ENCODE measurements around the gene SPTBN5.
"Not testable (repeated sequence)": the region's sequence is repeated elsewhere in the genome, so short reads cannot be mapped to it uniquely, and the experiment has no call there.

Gene SPTBN5

DNA sequence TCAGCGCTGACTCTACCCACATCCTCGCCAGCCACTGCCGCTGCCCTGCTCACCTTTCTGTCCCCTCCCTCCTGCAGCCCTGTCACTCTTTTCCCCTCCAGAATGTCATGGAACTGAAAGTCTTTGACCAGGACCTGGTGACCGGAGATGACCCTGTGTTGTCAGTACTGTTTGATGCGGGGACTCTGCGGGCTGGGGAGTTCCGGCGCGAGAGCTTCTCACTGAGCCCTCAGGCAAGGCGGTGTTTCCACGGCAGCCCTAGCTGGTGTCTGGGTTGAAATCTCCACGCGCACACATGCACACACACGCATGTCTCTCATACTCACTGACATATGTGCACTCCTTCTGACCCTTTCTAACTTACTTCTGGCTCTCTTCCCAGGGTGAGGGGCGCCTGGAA, 53.2 kb downstream of the SPTBN5 start:
- DNase-seq: no peak

DNA sequence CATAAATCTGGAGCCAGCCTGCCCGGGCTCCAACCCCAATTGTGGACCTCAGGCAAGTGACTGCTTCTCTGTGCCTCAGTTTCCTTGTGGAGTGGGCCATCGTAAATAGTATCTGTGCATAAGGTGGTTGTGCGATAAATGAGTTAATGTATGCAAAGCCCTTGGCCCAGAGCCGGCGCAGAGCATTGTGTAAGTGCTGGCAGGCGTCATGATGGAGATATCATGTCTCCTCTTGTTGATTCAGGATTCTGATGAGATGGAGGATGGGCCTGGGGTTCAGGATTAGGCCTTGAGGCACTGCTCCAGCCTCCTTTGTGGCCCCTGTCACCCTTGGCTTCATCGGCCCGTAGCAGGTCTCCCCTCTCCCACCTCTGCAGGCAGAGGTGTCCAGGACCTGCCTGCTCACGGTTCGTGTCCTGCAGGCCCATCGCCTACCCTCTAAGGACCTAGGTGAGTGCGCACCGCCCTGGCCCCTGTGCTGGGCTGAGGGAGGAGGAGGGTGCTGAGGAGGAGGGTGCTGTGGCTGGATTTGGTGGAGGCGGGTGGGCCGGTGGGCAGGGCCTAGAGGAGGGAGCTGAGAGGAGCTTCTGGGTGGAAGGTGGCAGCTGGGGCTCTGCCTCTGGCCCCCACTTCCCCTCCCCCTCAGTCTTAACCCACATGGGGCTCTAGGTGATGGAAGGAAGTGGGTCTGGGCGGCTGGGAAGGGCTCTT, 53.9 kb downstream of the SPTBN5 start:
- DNase-seq: no peak

DNA sequence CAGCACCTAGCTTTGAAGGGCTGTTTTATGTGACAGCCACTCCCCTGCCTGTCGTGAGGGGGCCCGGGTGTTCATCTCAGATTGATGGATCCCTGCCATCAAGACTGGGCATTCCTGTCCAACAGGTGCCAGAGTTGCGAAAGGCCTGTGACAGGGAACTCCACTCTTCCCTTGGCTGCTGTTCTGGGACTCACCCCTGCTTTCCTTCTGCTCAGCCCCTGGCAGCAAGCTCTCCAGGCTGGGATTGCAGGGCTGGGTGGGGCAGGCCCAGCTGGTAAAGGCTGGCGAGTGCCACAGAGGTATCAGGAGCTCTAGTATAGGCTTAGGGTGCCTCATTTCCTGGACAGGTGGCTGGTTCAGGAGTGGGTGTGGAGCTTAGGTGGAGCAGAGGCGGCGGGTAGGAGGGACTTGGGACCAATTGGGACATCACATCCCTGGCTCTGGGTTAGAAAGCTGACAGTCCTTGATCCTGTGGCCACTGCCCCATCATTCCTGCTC, 55.4 kb downstream of the SPTBN5 start, which contains the start of gene PLA2G4B:
TSS of gene PLA2G4B (plus strand) at position 448 of the 498 bp plus-strand sequence. CDS start 67 bp downstream, outside the sequence.
- no peak for DNase-seq

DNA sequence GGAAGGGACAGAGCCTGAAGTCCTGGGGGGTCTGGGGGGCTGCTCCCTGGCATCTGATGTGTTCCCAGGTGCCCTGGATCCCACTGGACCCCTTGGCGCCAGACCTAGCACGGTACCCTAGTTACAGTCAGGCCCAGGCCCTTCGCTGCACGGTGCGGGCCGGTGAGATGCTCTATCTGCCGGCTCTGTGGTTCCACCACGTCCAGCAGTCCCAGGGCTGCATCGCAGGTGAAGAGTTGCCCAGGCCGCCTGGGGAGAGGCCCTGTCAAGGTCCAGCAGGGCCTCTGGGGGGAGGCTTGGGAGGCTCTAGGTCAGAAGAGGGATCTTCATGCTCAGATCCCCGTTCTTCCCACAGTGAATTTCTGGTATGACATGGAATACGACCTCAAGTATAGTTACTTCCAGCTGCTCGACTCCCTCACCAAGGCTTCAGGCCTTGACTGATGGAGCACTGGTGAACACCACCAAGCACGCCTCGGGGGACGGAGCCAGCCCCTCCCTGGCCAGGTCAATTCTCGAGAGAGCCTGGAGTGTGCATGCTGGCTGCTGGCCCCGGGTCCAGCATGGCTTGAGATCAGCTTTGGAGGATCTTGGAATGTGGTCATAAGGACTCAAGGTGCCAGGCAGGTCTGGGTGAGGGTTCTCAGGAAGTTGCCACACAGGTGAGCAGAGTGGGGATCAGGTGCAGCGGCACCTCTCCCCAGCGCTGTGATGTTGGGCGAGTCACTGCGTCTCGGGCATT, 57.0 kb downstream of the SPTBN5 start:
- no peak for DNase-seq

DNA sequence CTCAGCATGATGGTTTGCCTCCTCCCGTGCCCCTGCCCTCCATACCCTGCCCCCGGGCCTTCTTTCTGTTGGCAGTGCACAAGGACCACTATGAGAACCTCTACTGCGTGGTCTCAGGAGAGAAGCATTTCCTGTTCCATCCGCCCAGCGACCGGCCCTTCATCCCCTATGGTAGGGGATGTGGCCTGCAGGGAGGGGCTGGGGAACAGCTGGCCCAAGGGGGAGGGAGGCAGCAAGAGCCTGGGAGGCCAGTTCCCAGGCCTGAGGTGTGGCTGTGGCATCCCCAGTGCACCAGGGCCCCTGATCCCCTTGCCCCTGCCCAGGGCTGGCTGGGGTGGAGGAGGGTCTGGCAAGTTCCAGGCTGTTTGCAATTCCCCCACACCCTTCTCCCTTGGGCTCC, 57.8 kb downstream of the SPTBN5 start:
- no peak for DNase-seq

DNA sequence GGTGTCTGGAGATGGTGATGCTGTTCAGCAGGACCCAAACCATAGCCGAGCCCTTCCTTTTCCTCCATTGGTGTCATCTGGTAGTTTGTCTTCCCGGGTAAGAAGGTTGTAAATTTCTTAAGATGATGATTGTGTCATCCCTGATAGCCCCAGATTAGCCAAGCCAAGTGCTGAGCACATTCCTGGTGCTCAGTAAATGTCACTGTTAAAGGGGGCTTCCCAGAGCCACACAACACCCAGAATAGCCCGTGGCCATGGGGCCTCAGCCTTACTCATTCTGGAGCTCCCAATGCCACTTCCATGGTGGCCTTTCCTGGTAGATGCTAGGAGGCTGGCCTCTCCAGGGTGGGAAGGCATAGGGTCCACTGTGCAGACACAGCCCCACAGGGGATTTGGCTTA, 59.8 kb downstream of the SPTBN5 start:
- no peak for DNase-seq

DNA sequence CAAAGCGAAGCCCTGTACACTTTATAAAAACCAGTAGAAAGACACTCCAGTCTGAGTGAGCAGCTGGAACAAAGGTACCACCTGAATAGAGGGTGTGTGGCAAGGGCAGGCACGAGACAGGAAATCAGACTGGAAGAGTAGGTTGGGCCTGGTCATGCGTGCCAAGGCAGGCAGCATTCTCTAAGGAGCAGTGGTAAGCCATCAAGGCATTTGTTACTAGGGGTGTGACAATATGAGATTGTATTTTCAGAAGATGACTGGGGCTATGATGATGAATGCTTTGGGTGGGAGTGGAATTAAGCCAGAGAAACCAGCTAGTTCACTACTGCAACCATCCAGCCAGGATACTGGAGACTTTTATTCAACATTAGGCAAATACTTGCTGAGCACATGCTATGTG, 61.0 kb downstream of the SPTBN5 start:
- no peak for DNase-seq

DNA sequence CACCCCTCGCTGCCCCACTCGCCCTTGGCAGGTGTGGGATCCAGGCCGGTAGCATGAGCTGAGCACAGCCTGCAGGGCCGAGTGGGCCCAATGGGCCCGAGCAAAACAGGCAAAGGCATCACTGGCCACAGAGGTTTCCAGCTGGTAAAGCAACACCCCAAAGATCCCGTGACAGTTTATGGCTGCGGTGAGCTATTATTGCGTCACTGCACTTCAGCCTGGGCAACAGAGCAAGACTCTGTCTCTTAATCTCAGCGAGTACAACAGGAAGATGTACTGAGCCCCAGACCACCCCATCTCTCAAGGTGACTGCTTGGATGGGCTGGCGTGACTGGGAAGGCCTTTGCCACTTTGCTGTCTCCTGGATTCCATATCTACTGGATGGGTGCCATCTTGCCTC, 61.6 kb downstream of the SPTBN5 start:
- DNase-seq: no peak

DNA sequence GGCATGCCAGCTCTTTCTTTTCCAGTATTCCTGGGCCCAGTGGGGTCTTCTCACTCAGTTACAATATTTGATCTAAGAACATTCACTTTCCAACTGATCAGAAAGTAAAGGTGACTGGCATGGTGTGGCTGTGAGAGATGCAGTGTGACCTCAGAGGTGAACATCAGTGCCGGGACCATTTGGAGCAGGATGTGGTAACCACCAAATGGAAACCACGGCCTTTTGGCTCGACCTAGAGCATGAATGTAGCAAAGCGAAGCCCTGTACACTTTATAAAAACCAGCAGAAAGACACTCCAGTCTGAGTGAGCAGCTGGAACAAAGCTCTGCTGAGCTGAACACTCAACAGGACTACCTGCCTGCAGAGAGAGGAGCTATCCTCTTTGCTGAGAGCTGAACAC, 62.6 kb downstream of the SPTBN5 start:
- DNase-seq: not testable (repeated sequence)

DNA sequence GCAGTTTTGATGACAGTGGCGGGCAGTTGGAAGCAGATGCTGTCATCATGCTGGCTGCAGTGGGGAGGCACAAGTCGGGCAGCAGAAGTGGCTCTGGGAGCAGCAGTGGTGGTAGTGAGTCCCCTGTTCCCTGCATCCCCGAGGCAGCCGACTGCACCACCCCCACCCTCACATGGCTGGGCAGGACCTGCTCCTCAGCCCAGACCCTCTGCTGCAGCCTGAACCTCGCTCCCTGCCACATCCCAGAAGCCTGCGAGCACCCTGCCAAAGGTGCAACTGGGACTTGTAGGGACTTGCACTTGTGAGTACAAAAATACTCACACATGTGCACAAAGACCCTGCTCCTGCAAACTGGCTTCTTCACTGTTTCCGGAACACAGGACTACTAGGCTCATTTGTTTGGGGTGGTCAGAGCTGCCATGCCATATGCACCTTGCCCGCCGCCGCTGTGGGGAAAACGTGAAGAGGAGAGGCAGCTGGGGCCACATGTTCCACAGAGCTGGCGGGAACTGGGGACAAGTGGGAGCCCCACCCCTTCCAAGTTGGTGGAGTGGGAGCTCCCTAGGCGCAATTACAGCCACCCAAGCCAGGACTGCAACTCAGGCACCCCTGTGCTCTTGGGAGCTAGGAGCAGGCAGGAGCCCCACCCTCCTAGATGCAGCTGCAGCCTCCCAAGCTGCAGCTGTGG, 63.8 kb downstream of the SPTBN5 start:
- DNase-seq: no peak

DNA sequence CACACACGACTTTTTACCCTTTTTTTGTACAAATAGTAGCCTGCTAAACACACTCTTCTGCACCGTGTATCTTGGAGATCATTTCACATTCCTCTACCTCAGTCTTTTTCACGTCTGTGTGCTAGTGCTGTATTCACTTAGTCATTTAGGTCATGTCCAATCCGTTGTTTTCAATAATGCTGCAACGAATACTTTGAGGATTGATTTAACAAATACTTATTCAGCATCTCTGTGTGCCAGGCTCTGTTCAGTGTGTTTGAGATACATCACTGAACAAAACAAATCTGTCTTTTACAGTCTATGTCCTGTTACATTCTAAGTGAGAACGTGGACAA, 65.1 kb downstream of the SPTBN5 start:
- no peak for DNase-seq

DNA sequence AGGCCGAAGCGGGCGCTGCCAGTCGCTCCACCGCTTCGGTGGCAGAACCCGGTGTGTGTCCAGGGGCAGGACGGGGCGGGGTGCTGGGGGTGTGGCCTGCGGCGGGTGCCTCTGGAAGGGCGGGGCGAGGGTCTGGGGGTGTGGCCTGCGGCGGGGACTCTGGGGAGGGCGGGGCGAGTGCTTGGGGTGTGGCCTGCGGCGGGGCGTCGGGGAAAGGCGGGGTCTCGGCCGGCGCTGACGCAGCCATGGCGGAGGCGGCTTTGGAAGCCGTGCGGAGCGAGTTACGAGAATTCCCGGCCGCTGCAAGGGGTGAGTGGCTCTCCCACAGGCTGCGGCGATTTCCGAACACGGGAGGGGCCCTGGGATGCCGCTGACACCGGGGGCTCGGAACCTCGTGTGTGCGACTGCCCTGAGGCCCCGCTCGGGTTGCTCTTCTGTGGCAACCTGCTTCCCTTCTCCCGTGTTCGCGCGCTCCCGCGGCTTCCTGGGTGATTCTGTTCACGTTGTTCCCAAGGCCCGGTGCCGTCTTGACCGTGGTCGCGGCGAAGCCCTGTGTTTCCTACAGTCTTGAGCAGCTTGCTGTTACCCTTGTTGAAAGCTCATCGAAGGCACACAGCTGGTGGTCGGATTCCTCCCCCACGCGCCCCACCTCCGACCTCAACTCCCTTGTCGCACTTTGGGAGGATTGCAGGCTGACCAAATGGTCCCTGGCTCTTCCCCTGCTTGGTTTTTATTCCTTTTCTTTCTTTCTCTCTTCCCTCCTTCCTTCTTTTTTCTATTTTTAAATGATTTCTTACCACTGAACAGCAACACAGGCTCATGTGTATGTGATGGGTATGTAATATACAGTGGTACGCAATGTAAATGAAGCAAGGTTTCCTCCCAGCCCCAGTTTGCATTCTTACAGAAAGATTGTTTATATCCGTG, 65.7 kb downstream of the SPTBN5 start, which contains the start of gene JMJD7:
TSS of gene JMJD7 (plus strand) at position 213 of the 927 bp plus-strand sequence. CDS start at position 246, 33 bp downstream.
- peak; percentile 87 for DNase-seq

DNA sequence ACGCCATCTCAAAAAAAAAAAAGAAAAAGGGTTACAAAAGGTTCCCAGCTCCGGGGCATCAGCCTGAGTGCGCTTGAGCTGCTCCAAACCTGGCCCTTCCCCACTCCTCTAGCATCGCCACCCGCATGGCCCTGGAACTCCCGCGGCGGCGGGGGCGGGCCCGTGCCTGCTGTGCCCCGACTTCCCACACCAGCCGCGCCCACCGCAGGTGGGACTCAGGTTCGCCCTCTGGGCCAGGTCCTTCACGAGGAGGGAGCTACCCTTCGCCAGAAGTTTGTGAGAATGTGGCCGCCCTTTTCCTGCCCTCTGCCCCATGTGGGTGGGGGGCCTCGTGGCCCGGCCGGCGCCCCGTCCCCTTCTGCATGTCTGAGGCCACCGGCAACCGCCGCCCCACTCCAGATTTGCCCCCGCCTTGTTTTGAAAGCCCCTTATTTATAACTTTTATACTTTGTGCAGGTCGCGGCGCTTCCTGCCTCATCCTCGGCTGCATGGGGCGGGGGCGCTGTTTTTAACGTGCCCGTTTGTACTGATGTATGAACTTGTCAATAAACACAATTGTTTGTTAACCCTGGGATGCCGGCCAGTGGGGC, 66.5 kb downstream of the SPTBN5 start:
- no peak for DNase-seq

DNA sequence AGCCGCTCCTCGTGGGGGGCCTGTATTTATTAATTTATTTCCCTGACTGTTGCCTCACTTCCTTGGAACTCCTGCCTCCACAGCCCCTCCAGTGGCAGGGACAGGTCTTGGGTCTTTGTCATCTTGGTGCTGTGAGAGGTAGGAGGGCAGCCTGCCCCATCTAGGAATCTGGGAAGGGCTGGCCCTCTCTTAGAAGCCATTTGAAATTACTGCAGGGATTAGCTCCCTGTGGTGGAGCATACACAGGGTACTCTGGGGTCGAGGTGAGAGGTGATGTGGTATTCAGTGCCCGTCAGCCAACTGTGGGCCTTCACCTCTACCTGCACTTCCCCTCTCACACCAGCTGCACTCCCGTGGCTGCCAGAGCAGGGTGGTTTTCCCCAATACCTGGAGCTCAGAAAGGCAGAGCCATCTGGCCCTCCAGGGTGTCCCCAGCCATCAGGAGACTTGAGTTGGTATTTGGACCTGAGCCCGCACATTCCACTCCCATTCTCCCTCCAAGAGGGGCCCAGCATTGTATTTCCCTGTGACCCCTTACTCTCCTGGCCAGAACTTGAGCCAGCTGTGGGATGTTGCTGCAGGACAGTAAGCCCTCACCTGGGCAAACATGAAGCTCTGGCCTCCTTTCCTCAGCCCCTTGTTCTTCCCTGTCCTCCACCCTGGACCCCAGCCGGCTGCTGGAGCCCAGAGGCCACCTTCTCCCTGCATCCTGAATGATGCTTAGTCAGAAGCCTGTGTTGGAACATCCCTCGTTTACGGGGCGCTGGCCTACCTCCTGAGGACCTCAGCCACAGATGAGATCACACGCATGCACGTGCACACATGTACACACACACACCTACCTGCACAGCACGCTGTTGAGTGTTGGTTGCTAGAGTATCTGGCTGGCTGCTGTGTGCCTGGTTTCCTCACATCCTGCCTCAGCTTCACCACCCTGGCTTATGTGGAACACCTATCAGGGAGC, 68.0 kb downstream of the SPTBN5 start:
- DNase-seq: no peak

DNA sequence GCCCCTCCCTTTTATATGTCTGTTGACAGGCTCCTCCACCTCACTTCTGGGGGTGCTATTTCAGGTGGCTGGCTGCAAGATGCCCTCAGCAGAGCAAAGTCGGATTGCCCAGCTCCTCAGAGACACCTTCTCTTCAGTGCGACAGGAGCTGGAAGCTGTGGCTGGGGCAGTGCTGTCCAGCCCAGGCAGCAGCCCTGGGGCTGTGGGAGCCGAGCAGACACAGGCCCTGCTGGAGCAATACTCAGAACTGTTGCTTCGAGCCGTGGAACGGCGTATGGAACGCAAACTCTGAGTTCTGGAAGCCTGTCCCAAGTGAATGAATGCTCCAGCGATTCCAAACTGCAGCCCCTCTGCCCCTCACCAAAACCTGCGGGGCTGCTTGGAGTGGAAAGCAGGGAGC, 68.7 kb downstream of the SPTBN5 start:
- DNase-seq: no peak

DNA sequence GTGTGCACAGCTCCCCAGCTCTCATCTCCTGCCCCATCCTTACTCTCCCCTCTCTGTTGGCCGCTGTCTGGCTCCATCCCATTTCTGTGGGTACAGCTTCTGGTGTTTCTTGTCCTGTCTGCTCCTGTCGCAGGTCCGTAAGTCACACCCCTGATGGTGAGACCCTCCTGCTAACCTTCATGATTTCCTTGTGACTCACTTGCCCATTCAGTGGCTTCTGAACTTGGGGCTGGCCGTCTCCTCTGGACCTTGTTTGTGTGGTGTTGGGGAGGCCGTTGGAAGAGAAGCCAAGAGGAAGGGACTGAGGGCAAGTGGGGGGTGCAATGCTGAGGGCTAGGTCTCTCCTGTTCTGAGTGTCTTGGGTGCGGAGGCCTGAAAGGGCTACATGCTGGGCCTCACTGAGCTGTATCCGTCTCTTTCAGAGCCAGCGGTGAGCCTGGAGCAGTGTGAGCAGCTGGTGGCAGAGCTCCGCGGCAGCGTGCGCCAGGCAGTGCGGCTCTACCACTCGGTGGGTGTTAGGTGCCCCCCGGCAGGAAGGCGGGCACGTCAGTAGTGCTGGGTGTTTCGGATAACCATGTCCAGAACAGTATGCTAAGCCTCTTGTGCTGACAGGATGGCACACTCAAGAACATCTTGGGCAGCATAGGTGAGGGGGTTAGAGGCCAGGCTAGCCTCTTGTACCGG, 69.6 kb downstream of the SPTBN5 start:
- DNase-seq: no peak

DNA sequence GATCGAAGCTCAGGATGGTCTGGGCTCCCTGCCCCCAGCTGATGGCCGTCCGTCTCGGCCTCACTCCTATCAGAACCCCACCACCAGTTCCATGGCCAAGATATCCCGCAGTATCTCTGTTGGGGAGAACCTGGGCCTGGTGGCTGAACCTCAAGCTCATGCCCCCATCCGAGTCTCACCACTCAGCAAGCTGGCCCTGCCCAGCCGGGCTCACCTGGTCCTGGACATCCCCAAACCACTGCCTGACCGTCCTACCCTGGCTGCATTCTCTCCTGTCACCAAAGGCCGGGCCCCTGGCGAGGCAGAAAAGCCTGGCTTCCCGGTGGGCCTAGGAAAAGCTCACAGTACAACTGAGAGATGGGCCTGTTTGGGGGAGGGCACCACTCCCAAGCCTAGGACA, 70.4 kb downstream of the SPTBN5 start:
- DNase-seq: no peak

DNA sequence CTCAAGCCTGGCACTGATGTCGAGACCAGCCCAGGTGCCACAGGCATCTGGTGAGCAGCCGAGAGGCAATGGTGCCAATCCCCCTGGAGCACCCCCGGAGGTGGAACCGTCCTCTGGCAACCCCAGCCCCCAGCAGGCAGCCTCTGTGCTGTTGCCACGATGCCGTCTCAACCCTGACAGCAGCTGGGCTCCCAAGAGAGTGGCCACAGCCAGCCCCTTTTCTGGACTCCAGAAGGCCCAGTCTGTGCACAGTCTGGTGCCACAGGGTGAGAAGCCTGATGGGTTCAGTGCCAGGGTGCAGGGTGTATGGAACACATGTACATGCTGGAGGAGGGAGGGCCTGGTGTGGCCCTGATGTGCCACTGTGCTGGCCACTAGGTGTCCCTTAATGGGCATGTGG, 70.9 kb downstream of the SPTBN5 start:
- no peak for DNase-seq

DNA sequence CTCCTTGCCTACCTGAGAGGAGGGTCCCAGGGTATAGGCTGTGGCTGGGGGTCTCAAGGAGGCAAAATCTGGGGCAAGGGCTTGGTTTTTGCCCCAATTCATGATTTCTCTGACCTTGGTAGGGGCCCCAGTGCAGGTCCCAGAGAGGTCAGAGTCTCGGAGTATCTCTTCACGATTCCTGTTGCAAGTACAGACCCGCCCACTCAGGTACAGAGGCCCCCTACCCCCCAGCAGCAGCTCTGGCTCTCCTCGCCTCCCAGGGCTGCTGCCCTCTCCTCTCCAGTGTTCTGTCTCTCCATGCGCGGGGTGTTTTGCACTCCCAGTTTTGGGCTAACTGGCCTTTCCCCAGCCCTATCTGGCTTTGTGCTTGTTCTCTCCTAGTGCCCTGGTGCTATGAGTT, 71.4 kb downstream of the SPTBN5 start:
- DNase-seq: no peak

DNA sequence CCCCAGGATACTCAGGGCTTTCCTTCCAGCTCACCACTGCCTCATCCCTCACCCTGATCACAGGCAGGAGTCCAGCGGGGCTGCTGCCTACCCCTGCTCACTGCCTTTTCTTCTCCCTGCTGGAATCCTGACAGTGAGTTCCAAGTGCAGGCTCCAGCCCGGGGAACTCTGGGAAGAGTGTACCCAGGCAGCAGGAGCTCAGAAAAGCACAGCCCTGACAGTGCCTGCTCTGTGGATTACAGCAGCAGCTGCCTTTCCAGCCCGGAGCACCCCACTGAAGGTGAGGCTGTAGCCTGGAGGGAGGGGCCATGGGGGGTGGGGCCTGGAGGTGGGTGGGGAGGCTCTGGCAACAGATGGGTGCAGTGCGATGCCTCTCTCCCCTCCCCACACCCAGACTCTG, 72.0 kb downstream of the SPTBN5 start:
- DNase-seq: no peak

Measured in T1000 (cell line).